HEK293T (cell line): ENCODE results near the gene SNAP29.

ENCODE experiments used
- CTCF ChIA-PET: fragments of 350-600 bp; formaldehyde crosslinking; extraction: SDS; loops from one replicate; lab custom pipeline; 2021; ENCODE audit warnings: antibody characterized with exemption, inconsistent platforms; lab: Yijun Ruan, JAX
- POLR2A ChIA-PET: fragments of 350-600 bp; formaldehyde crosslinking; extraction: SDS; loops from one replicate; lab custom pipeline; 2020; ENCODE audit warnings: antibody characterized with exemption, inconsistent platforms; lab: Yijun Ruan, JAX
- DNase-seq: peaks from one replicate; pipeline ENCODE4 v3.0.0; 2012; ENCODE audit warnings: mixed read lengths; ENCODE audit errors: extremely low spot score
- ARNT ChIP-seq: fragments of 450-650 bp; IDR thresholded peaks from 2 replicates; pipeline ENCODE4 v1.6.1; 2017; ENCODE audit warnings: mild to moderate bottlenecking
- BHLHE40 ChIP-seq: fragments of 450-650 bp; IDR thresholded peaks from 2 replicates; pipeline ENCODE4 v1.6.1; 2016; ENCODE audit warnings: mild to moderate bottlenecking, moderate library complexity, borderline replicate concordance
- CTBP1 ChIP-seq: fragments of 450-650 bp; IDR thresholded peaks from 2 replicates; pipeline ENCODE4 v1.6.1; 2016; ENCODE audit warnings: borderline replicate concordance
- ELF4 ChIP-seq: fragments of 450-650 bp; IDR thresholded peaks from 2 replicates; pipeline ENCODE4 v1.6.1; 2017; ENCODE audit warnings: antibody characterized with exemption
- FOXA1 ChIP-seq: fragments of 450-650 bp; IDR thresholded peaks from 2 replicates; pipeline ENCODE4 v1.6.1; 2016; ENCODE audit warnings: mild to moderate bottlenecking
- FOXK2 ChIP-seq: fragments of 450-650 bp; IDR thresholded peaks from 2 replicates; pipeline ENCODE4 v1.6.1; 2016; ENCODE audit warnings: mild to moderate bottlenecking
- FOXM1 ChIP-seq: fragments of 450-650 bp; IDR thresholded peaks from 2 replicates; pipeline ENCODE4 v1.6.1; 2017; ENCODE audit warnings: mild to moderate bottlenecking, borderline replicate concordance
- HDGF ChIP-seq: fragments of 450-650 bp; IDR thresholded peaks from 2 replicates; pipeline ENCODE4 v1.6.1; 2017; ENCODE audit warnings: antibody characterized with exemption, borderline replicate concordance
- L3MBTL2 ChIP-seq: fragments of 450-650 bp; conservative IDR thresholded peaks from 2 replicates; pipeline ENCODE4 v1.6.1; 2016; ENCODE audit warnings: mild to moderate bottlenecking
- LEF1 ChIP-seq: fragments of 450-650 bp; IDR thresholded peaks from 2 replicates; pipeline ENCODE4 v1.6.1; 2017; ENCODE audit warnings: mild to moderate bottlenecking, borderline replicate concordance
- NFRKB ChIP-seq: fragments of 450-650 bp; IDR thresholded peaks from 2 replicates; pipeline ENCODE4 v1.6.1; 2016; ENCODE audit warnings: mild to moderate bottlenecking, moderate library complexity
- PKNOX1 ChIP-seq: fragments of 450-650 bp; IDR thresholded peaks from 2 replicates; pipeline ENCODE4 v1.6.1; 2016
- SP1 ChIP-seq: fragments of 450-650 bp; IDR thresholded peaks from 2 replicates; pipeline ENCODE4 v1.6.1; 2017
- SUZ12 ChIP-seq: fragments of 450-650 bp; IDR thresholded peaks from 2 replicates; pipeline ENCODE4 v1.6.1; 2016; ENCODE audit warnings: mild to moderate bottlenecking
- TARDBP ChIP-seq: fragments of 450-650 bp; IDR thresholded peaks from 2 replicates; pipeline ENCODE4 v1.6.1; 2016
- ZNF384 ChIP-seq: fragments of 450-650 bp; IDR thresholded peaks from 2 replicates; pipeline ENCODE4 v1.6.1; 2016

Gene SNAP29

GRCh38 chr22:20868025-20868962, 9.5 kb downstream of the SNAP29 start:
- CTCF ChIA-PET, result interaction anchor here (1.9 kb wide), 1 partner anchor 17 kb away, joined by 10 read pairs; no protein-coding TSS in a partner anchor
- TF ChIP-seq L3MBTL2, result no peak
- no peak for TF ChIP-seq ZNF384
- no peak for TF ChIP-seq SUZ12
- TF ChIP-seq LEF1, result no peak
- no peak for TF ChIP-seq BHLHE40
- TF ChIP-seq FOXM1, result no peak
- TF ChIP-seq HDGF, result no peak
- no peak for TF ChIP-seq ARNT
- no peak for TF ChIP-seq TARDBP
- no peak for TF ChIP-seq FOXA1
- TF ChIP-seq NFRKB, result no peak
- TF ChIP-seq PKNOX1, result no peak
- TF ChIP-seq ELF4, result no peak
- TF ChIP-seq SP1, result no peak
- POLR2A ChIA-PET, result interaction anchor here (1.8 to 2.3 kb wide), 2 partner anchors 9 to 12 kb away, joined by 4 to 8 read pairs; partner anchors contain the start of genes PI4KA and SNAP29
- DNase-seq, result no peak

DNA sequence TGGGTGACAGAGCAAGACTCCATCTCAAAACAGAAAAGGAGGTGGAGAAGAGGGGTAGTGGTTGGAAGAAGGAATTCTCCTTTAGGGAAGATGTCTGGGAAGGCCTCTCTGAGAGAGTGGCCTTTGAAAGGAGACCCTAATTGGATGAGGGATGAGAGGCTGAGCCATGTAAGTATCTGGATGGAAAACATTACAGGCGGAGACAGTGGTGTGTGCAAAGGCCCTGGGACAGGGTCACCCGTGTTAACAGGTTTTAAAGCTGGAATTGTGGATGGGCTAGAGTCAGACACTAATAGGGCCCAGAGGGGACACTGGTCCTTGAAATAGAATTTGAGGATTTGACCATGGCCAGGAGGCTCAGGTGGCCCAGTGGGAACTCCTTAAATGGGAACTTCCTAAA, 10.4 kb downstream of the SNAP29 start:
- no peak for DNase-seq
- TF ChIP-seq FOXM1 (no peak), TARDBP (no peak), FOXK2 (no peak), BHLHE40 (no peak)
- POLR2A ChIA-PET, result interaction anchor here (1.8 to 2.3 kb wide), 2 partner anchors 10 to 13 kb away, joined by 4 to 8 read pairs; partner anchors contain the start of genes PI4KA and SNAP29
- CTCF ChIA-PET, result interaction anchor here (1.9 kb wide), 1 partner anchor 16 kb away, joined by 10 read pairs; no protein-coding TSS in a partner anchor

- POLR2A ChIA-PET, result no interaction called here
- CTCF ChIA-PET, result no interaction called here
These were observed 14.4 kb downstream of the SNAP29 start for GRCh38 chr22:20873214-20873613.

DNA sequence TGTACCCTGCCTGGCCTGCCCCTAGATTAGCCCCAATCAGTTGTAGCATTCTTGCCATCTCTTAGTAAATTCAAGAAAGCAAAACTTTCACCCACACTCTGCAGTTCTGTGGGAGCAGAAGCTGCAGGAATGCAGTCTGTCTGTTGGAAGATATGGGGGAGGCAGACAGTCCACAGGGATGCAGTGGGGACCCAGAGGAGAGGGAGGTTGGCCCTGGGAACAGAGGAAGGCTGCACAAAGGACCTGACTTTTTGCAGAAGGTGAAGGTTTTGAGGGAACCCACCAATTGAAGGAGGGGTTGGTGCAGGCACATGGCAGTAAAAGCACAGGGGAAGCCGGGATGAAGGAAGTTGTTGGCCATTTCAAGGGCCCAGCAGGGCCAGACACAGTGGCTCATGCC, 16.5 kb downstream of the SNAP29 start:
- ChIA-PET CTCF (interaction anchor here (1.1 kb wide), 1 partner anchor 11 kb away, joined by 6 read pairs; no protein-coding TSS in a partner anchor), POLR2A (interaction anchor here (0.8 kb wide), 1 partner anchor 8 kb away, joined by 3 read pairs; no protein-coding TSS in a partner anchor)
- no peak for TF ChIP-seq TARDBP
- no peak for TF ChIP-seq PKNOX1
- no peak for TF ChIP-seq LEF1
- no peak for TF ChIP-seq CTBP1
- TF ChIP-seq FOXK2, result no peak
- no peak for TF ChIP-seq ELF4
- no peak for TF ChIP-seq L3MBTL2
- no peak for TF ChIP-seq ZNF384
- no peak for DNase-seq

More at GRCh38 chr22:20873214-20873613, 14.4 kb downstream of the SNAP29 start:
- DNase-seq, result no peak
- TF ChIP-seq FOXM1 (no peak), TARDBP (no peak), PKNOX1 (no peak), NFRKB (no peak), FOXA1 (no peak), CTBP1 (no peak), ARNT (no peak), BHLHE40 (no peak), LEF1 (no peak), SUZ12 (no peak), HDGF (no peak), ELF4 (no peak), SP1 (no peak), ZNF384 (no peak), L3MBTL2 (no peak), FOXK2 (no peak)

DNA sequence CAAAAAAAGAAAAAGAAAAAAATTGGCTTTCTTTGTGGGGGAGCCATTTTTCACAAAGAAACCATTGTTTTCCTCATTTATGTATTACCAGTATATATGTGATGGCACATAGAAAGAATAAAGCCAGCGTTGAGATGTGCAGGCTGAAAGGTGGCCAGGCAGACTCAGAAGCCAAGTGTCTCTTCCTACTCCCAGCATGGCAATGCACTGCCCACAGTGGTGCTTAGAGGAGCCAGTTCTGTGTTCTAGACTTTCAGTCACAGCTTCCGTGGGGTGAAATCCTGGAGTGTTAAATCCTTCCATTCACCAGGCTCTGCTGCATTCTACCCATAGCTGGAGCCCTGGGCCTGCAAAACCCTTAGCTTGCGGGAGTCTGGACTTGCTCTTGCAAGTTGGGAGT, 18.9 kb downstream of the SNAP29 start:
- CTCF ChIA-PET, result no interaction called here
- TF ChIP-seq HDGF (no peak), FOXK2 (no peak), CTBP1 (no peak), ZNF384 (no peak), FOXM1 (no peak), BHLHE40 (no peak), ARNT (no peak), FOXA1 (no peak), SUZ12 (no peak), NFRKB (no peak), L3MBTL2 (no peak), SP1 (no peak), ELF4 (no peak)
- POLR2A ChIA-PET, result interaction anchor here (0.7 kb wide), 1 partner anchor 20 kb away, joined by 3 read pairs; no protein-coding TSS in a partner anchor
- DNase-seq, result no peak

- DNase-seq, result no peak
- TF ChIP-seq CTBP1 (no peak), FOXM1 (no peak), SUZ12 (no peak), ZNF384 (no peak), PKNOX1 (no peak), ARNT (no peak), FOXA1 (no peak), ELF4 (no peak)
- POLR2A ChIA-PET, result no interaction called here
- CTCF ChIA-PET, result interaction anchor here (0.7 kb wide), 1 partner anchor 75 kb away, joined by 4 read pairs; no protein-coding TSS in a partner anchor
These were observed 22.4 kb downstream of the SNAP29 start for GRCh38 chr22:20881231-20881630.
